Stimulated activated CD8-positive, alpha-beta memory T cell treated with anti-CD3 and anti-CD28 coated beads, Interleukin-15, amount 100 ng/mL, for 48 hours (primary cell): ENCODE data around the gene SPDYE5.

Experiments
- DNase-seq, 2 donors: peaks; one replicate each; pipeline ENCODE4 v3.0.0-alpha.2; 2020; ENCODE audit warnings: low read depth in 2 of 2

SPDYE5 gene

DNA sequence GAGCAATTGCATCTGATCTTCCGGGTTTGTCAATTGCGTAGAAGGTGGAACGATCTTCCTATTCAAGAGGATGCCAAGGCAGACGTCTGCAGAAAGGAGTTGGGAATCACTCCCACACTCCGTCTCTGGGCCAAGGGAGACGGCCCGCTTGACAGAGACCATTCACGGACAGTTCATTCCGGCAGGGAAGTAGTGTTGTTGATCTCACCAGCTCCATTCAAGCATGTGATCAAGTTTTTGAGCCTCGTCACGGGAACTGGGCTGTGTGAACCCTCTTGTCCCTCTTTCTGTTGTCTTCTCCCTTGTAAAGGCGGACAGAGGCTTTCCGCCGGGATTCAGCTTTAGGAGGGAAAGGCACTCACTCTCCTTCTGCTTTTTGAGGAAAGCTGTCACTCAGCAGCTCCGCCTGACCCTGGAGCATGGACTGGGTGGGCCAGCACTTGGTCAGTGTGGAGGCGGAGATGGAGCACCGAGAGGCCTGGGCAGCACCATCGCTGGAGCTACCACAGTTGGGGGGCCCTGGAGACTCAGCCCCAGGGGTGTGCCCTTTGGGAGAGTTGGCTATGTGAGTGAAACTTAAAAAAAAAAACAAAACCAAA, 44.9 kb downstream of the SPDYE5 start:
- no peak for DNase-seq

DNA sequence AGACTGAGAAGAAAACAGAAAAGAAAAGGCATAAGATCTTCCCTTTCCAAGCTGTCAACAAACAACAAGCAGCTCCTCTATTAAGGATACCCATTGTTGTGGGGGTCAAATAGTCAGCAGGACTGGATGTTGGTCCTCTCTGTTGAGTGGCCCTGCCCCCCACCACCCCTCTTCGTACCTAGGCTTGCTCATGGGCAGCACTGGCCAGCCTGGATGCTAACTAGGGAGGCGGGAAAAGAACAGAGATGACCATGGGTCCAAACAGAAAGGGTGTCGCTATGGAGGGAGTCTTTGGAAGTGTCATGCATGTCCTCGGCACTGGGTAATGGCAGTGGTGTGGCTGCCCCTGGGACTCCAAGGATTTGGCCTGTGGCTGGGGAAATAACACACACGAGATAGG, 45.6 kb downstream of the SPDYE5 start:
- no peak for DNase-seq

DNA sequence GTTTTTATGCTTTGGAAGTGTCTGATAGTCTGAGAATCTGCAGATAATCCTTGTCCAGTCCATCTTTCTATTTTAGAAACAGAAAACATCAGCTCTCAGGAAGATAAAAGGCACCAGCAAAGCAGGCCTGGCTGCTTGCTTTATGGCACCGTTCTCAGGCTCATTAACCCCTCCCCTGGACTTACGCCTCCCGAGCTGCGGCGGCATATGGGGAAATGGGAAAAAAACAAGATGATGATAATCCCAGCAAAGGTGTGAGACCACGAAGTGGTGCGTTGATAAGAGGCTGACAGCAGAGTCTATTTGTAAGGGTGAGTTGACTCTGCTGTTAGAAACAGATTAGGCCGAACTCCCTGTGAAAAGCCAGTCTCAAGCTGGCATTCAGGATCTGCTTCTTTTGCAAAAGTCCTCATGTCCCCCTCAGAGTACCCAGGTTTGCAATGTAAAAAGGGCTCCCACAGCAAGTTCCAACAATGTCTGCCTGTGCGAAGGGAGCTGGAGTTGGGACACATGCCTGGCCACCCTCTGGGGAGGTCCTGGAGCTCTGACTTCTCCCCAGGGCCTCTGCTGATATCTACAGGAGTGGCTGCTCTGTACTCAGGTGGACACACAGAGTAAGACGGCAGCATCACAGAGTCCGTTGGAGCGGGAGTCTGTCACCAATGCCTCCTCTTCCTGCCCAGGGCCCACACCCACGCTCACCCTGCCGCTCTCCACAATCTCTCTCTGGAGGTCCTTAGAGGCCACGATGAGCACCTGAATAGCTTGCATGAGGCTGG, 54.3 kb downstream of the SPDYE5 start:
- no peak for DNase-seq
